Lung (tissue), 12 donors: ENCODE results near the gene EBF3. TPM values are rescaled to one million over a fixed set of nuclear protein-coding genes. Genes with fewer than 3 reads are reported as not detected.

Experiments used
- ATAC-seq: fragments of 200-7000 bp; cut with Tn5 transposase; one replicate; pipeline ENCODE4 v1.9.1; 2020; ENCODE audit warnings: moderate number of reproducible peaks; ENCODE audit not compliant: insufficient read depth, low FRiP score
- DNase-seq, 3 donors: peaks; one replicate each; pipeline ENCODE4 v3.0.0-alpha.2; 2013 to 2017
- H3K27ac ChIP-seq, 2 donors: one replicate each; pipeline ENCODE4 v1.5.1; 2013; ENCODE audit warnings: mild to moderate bottlenecking in 2 of 2, moderate library complexity in 2 of 2, control low read depth in 1 of 2, inconsistent platforms in 1 of 2, low read depth in 1 of 2, low read length in 1 of 2
- H3K27me3 ChIP-seq, 3 donors: one replicate each; pipeline ENCODE4 v1.5.1; 2013; ENCODE audit warnings: low read length in 2 of 3; ENCODE audit not compliant: control insufficient read depth in 3 of 3, insufficient read depth in 3 of 3
- H3K36me3 ChIP-seq, 4 donors: one replicate each; pipeline ENCODE4 v1.5.1; 2013; ENCODE audit warnings: low read length in 4 of 4, mild to moderate bottlenecking in 1 of 4, moderate library complexity in 1 of 4; ENCODE audit not compliant: control insufficient read depth in 4 of 4, insufficient read depth in 4 of 4
- H3K4me1 ChIP-seq, 5 donors: one replicate each; pipeline ENCODE4 v1.5.1; 2013; ENCODE audit warnings: low read length in 5 of 5, mild to moderate bottlenecking in 2 of 5, moderate library complexity in 1 of 5; ENCODE audit not compliant: control insufficient read depth in 5 of 5, insufficient read depth in 5 of 5
- H3K4me3 ChIP-seq: one replicate; pipeline ENCODE4 v1.5.1; 2013; ENCODE audit warnings: mild to moderate bottlenecking, control low read depth, moderate library complexity
- H3K9ac ChIP-seq, 2 donors: one replicate each; pipeline ENCODE4 v1.5.1; 2013; ENCODE audit warnings: low read length in 2 of 2, control low read depth in 1 of 2; ENCODE audit not compliant: insufficient read depth in 1 of 2
- H3K9me3 ChIP-seq, 4 donors: one replicate each; pipeline ENCODE4 v1.5.1; 2013; ENCODE audit warnings: low read length in 3 of 4, mild to moderate bottlenecking in 1 of 4, moderate library complexity in 1 of 4; ENCODE audit not compliant: control insufficient read depth in 4 of 4, insufficient read depth in 3 of 4
- WGBS, 2 donors: extraction: QIAGEN DNeasy Blood & Tissue Kit; methylation state at CpG; one replicate each; pipeline ENCODE4 v1.1.7; 2013; 5-methylcytosine and 5-hydroxymethylcytosine counted together
- polyA plus RNA-seq, 2 donors: library from polyadenylated mRNA; stranded (reverse); fragments of 200-250 nt; gene quantifications; one replicate each; pipeline ENCODE4 v1.2.1, GENCODE V29; 2013
- total RNA-seq, 2 donors: library from RNA; depleted of rRNA in 1 of 2; stranded (reverse); fragments of >200 nt in 1 of 2; gene quantifications; one replicate each; pipeline ENCODE4 v1.2.1, GENCODE V29; 2014 to 2021
- TF ChIP-seq, protein P1 (sequence below): IDR thresholded peaks from 2 replicates; pipeline ENCODE4 v1.5.1; 2012; ENCODE audit warnings: mild to moderate bottlenecking; ENCODE audit errors: control extremely low read depth, extremely low read depth
- donor health status: control.
- donor health status: control.
- donor health status: Bipolar disorder and iron deficiency.
- donor health status: healthy.
- donor health status: DM: yes; HTN: yes; CAD: no.

Gene EBF3
- total and polyA plus RNA-seq, 4 donors, result 0.06 to 1.1 (median 0.08) TPM; not detected in 1

DNA sequence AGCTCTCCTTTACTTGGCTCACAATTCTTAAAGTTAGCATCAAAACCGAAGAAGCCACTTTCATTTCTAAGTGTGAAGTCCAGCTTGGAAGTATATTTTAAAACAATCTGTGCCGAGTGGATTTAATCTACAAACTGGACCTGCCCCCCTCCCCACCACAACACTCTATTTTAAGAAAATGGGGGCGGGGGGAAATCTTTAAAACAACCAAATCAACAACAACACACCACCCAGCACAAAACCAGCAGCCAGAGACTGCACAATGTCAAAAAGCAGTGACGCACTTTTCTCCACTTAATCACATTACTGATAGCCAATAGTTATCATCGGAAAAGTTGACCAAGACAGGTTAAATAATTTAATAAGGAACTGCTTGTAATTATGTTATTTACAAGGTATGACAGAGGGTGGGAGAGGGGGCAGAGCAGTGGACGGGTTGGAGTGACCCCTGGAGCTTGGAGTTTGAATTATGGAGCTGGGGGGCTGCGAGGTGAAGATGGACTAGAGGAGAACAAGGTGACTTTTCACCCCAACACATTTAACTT is 2.8 kb downstream of the EBF3 start:
- DNase-seq, result peak; percentile 3 to 31 (median 20)
- Histone ChIP-seq H3K9me3 (peaks cover 0 to 9% (median 0%) of the 10 kb centered on the region in 4 donors), H3K9ac (no peak overlapping the region), H3K4me1 (peaks cover 0 to 22% (median 0%) of the 10 kb centered on the region in 5 donors), H3K36me3 (no peaks in the 10 kb centered on the region), H3K4me3 (no peak overlapping the region), H3K27ac (peak overlapping the region in 1 of 2 donors; percentile 94), H3K27me3 (peaks cover 51 to 73% (median 73%) of the 10 kb centered on the region in 3 donors)
- TF ChIP-seq, protein P1, sequence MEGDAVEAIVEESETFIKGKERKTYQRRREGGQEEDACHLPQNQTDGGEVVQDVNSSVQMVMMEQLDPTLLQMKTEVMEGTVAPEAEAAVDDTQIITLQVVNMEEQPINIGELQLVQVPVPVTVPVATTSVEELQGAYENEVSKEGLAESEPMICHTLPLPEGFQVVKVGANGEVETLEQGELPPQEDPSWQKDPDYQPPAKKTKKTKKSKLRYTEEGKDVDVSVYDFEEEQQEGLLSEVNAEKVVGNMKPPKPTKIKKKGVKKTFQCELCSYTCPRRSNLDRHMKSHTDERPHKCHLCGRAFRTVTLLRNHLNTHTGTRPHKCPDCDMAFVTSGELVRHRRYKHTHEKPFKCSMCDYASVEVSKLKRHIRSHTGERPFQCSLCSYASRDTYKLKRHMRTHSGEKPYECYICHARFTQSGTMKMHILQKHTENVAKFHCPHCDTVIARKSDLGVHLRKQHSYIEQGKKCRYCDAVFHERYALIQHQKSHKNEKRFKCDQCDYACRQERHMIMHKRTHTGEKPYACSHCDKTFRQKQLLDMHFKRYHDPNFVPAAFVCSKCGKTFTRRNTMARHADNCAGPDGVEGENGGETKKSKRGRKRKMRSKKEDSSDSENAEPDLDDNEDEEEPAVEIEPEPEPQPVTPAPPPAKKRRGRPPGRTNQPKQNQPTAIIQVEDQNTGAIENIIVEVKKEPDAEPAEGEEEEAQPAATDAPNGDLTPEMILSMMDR, result no peak
- no peak for ATAC-seq
- 14% methylated on average over 7 of the region's 7 CpGs for WGBS, 2 donors

DNA sequence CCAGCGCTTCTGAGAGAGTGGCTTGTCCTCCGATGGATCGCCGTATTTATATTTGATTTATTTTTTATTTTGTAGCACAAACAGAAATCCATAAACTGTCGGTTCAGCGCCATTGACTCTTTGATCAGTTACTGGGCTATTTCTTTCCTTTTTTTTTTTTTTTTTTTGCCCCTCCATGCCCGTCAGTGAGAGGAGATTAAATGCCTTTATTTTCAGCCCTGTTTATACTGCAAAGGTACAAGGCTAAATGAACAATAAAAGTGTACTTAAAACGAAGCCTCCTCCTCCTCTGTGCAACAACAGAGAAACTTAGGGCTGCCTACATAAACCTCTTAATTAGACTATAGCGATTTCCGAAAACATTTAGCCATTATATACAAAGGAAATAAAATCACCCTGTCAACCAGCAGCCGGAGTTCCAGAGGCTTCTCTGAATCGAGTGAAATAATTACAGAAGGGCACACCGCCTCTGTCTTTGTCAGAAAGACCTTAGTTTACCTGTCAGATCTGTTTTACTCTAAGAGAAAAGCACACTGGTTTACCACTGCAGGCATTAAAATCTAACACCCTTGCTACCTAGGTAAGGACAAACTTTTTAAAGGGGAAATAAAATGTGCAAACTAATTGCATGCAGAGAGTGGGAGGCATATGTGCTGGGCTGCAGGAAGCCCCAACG is 3.5 kb downstream of the EBF3 start:
- TF ChIP-seq, protein P1, result no peak
- Histone ChIP-seq H3K4me3 (no peak overlapping the region), H3K27ac (peak overlapping the region in 1 of 2 donors; percentile 94), H3K9ac (no peak overlapping the region), H3K36me3 (no peaks in the 10 kb centered on the region), H3K27me3 (peaks cover 50 to 73% (median 73%) of the 10 kb centered on the region in 3 donors), H3K4me1 (peaks cover 0 to 22% (median 0%) of the 10 kb centered on the region in 5 donors), H3K9me3 (peaks cover 0 to 8% (median 0%) of the 10 kb centered on the region in 4 donors)
- 8 to 14% methylated on average over 14 of the region's 14 CpGs for WGBS, 2 donors
- peak in 2 of 3 donors; percentile 12 to 52 for DNase-seq
- no peak for ATAC-seq

DNA sequence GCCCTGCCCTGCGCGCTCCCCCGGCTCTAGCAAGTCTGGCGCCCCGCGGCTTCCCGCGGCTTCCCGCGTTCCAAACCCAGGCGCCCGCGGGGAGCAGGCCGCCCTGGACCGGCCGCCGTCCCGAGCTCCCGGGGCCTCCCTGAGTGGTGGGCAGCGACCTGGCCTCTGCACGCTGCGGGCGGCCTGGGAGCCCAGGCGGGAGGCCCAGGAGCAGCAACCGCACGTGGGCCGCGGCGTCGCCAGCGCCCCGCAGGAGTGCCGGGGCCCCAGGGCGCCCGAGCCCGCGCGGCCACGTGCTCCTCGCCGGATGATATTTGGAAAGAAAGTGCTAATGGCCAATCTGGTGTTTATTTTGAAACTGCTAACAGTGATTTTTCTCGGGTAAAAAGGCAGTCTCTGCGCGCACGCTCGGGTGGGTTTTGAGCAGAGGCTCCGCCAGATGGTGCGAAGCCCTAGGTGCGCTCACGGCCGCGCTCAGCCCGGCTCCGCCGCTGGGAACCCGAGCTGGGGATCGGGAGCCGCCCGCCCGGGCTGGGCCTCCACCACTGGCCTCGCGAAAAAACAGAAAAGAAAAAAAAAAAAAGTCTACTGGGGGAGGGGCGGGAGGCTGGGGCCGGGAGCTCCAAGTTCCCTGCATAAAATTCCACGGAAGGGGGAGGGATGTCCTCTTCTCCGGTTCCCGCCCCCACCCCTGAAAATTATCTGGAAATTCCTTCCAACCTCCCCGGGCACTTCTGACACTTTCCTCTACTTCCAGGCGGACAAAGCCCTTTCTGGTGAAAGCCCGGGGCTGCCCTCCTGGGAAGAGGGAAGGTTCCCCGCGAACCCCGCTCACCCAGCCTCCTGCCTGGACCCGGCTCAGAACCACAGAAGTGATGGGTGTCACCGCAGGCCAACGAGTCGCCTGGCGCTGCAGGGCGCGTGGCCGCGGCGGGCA is 4.3 kb downstream of the EBF3 start:
- H3K27me3 ChIP-seq, result peaks cover 44 to 76% (median 76%) of the 10 kb centered on the region in 3 donors
- TF ChIP-seq, protein P1, result no peak
- H3K9ac ChIP-seq, result no peak overlapping the region
- H3K27ac ChIP-seq, result peak overlapping the region in 1 of 2 donors; percentile 94
- no peaks in the 10 kb centered on the region for H3K36me3 ChIP-seq
- H3K4me1 ChIP-seq, result peaks cover 0 to 22% (median 0%) of the 10 kb centered on the region in 5 donors
- H3K9me3 ChIP-seq, result peaks cover 0 to 8% (median 0%) of the 10 kb centered on the region in 4 donors
- peak in 1 of 3 donors; percentile 12 for DNase-seq
- no peak overlapping the region for H3K4me3 ChIP-seq
- WGBS, 2 donors, result 7 to 10% methylated on average over 64 to 83 of the region's 83 CpGs
- no peak for ATAC-seq
